ENCODE data around the gene IQCH.

DNA sequence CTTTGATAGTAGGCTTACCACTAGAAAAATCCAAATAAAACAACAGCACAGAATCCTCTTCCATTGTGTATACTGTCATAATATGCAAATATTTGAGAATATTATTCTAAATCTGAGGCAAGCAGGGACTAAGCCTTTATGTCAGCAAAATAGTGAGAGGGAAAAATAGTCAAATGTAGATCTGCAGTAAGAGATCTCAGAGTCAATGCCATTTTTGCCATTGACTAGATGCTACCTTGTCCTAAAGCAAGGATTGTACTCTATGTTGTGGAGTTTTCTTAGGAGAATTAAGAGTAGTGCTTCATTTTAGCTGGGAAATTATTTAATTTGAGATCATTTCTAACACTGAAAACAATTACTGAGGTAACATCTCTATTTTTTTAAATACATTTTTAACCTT lies 50.2 kb downstream of the IQCH start:
- TF ChIP-seq, protein P1, sequence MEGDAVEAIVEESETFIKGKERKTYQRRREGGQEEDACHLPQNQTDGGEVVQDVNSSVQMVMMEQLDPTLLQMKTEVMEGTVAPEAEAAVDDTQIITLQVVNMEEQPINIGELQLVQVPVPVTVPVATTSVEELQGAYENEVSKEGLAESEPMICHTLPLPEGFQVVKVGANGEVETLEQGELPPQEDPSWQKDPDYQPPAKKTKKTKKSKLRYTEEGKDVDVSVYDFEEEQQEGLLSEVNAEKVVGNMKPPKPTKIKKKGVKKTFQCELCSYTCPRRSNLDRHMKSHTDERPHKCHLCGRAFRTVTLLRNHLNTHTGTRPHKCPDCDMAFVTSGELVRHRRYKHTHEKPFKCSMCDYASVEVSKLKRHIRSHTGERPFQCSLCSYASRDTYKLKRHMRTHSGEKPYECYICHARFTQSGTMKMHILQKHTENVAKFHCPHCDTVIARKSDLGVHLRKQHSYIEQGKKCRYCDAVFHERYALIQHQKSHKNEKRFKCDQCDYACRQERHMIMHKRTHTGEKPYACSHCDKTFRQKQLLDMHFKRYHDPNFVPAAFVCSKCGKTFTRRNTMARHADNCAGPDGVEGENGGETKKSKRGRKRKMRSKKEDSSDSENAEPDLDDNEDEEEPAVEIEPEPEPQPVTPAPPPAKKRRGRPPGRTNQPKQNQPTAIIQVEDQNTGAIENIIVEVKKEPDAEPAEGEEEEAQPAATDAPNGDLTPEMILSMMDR (IDR thresholded peaks at IDR 0.05), result no peak
- TF ChIP-seq POLR2A (IDR thresholded peaks at IDR 0.05), result no peak
